A549 (cell line): ENCODE results near the gene LMBR1L. TPM values are rescaled to one million over a fixed set of nuclear protein-coding genes. Genes with fewer than 3 reads are reported as not detected.
A peak's percentile ranks its signal among the peaks of the same experiment; 100 is the strongest.
"Not testable (repeated sequence)": the region's sequence is repeated elsewhere in the genome, so short reads cannot be mapped to it uniquely, and the experiment has no call there.

Experiments
- ATAC-seq, 2 experiments: fragments of 200-7000 bp in 1 of 2; fragments of >200 bp in 1 of 2; cut with Nextera tagmentation in 1 of 2; cut with Tn5 transposase in 1 of 2; 3 replicates each; pipeline versions ENCODE4 v1.8.0 to v1.9.1; 2018 to 2020; ENCODE audit warnings: mild to moderate bottlenecking in 1 of 2, moderate library complexity in 1 of 2
- CTCF ChIA-PET: fragments of 300-600 bp; sonication (Branson Sonifier 250); formaldehyde crosslinking; extraction: SDS; loops from one replicate; lab custom pipeline; 2021; ENCODE audit warnings: antibody characterized with exemption, inconsistent platforms; lab: Yijun Ruan, JAX
- POLR2A ChIA-PET: fragments of 350-600 bp; formaldehyde crosslinking; extraction: SDS; loops from one replicate; lab custom pipeline; 2021; ENCODE audit warnings: antibody characterized with exemption, inconsistent platforms; lab: Yijun Ruan, JAX
- DNase-seq, 2 experiments: peaks; one replicate each; pipeline versions ENCODE4 v3.0.0 to v3.0.0-alpha.2; 2011 to 2016; ENCODE audit warnings: low read depth in 1 of 2, low spot score in 1 of 2
- FAIRE-seq: peaks from 2 replicates; lab custom pipeline; 2011; peaks lifted over from hg19 to GRCh38; lab: Jason Lieb, UNC
- H3K27ac ChIP-seq, 2 experiments: fragments of >200 bp; sonication (Bioruptor Twin); formaldehyde crosslinking; 3 replicates each; pipeline ENCODE4 v1.5.1; 2016 to 2017
- H3K4me1 ChIP-seq: fragments of >200 bp; sonication (Bioruptor Twin); formaldehyde crosslinking; 3 replicates; pipeline ENCODE4 v1.6.1; 2016
- H3K4me2 ChIP-seq: fragments of >200 bp; sonication (Bioruptor Twin); formaldehyde crosslinking; 3 replicates; pipeline ENCODE4 v1.6.1; 2016
- H3K4me3 ChIP-seq: fragments of >200 bp; sonication (Bioruptor Twin); formaldehyde crosslinking; 3 replicates; pipeline ENCODE4 v1.5.1; 2016
- H3K9me3 ChIP-seq: fragments of >200 bp; sonication (Bioruptor Twin); formaldehyde crosslinking; 3 replicates; pipeline ENCODE4 v1.6.1; 2016
- BHLHE40 ChIP-seq: IDR thresholded peaks from 2 replicates; pipeline ENCODE4 v1.6.1; 2012; ENCODE audit warnings: low read depth, low read length, inconsistent platforms
- CBX2 ChIP-seq: fragments of 200-600 bp; sonication (generic); IDR thresholded peaks from 2 replicates; pipeline ENCODE4 v1.6.1; 2016; ENCODE audit warnings: low read depth, mild to moderate bottlenecking, borderline replicate concordance
- CBX8 ChIP-seq: fragments of 200-600 bp; sonication (generic); IDR thresholded peaks from 2 replicates; pipeline ENCODE4 v1.6.1; 2016
- CEBPB ChIP-seq, 2 experiments: fragments of >200 bp in 1 of 2; sonication (Bioruptor Twin) in 1 of 2; formaldehyde crosslinking in 1 of 2; IDR thresholded peaks; 2 replicates each; pipeline ENCODE4 v1.6.1; 2012 to 2016
- EHMT2 ChIP-seq: fragments of 200-600 bp; sonication (generic); IDR thresholded peaks from 2 replicates; pipeline ENCODE4 v1.6.1; 2016; ENCODE audit warnings: antibody characterized with exemption, low read depth, mild to moderate bottlenecking, moderate library complexity
- EP300 ChIP-seq, 2 experiments: fragments of >200 bp; sonication (Bioruptor Twin); formaldehyde crosslinking; IDR thresholded peaks; 2 replicates in 1 of 2; 3 replicates in 1 of 2; pipeline ENCODE4 v1.6.1; 2016 to 2017
- FOSB ChIP-seq: fragments of 250-450 bp; sonication (Bioruptor Pico); IDR thresholded peaks from 2 replicates; pipeline ENCODE4 v1.5.0; 2020; ENCODE audit warnings: mild to moderate bottlenecking, moderate library complexity
- FOSL2 ChIP-seq, 2 experiments: fragments of 450-650 bp in 1 of 2; fragments of >200 bp in 1 of 2; sonication (Bioruptor Twin) in 1 of 2; formaldehyde crosslinking; IDR thresholded peaks; 2 replicates each; pipeline versions ENCODE4 v1.5.0 to v1.6.1; 2016 to 2020; ENCODE audit warnings: mild to moderate bottlenecking in 1 of 2, moderate library complexity in 1 of 2
- GATA3 ChIP-seq: IDR thresholded peaks from 2 replicates; pipeline ENCODE4 v1.6.1; 2012; ENCODE audit warnings: borderline replicate concordance
- MAFK ChIP-seq: fragments of 450-650 bp; IDR thresholded peaks from 2 replicates; pipeline ENCODE4 v1.6.1; 2014; ENCODE audit not compliant: partially characterized antibody
- MYC ChIP-seq: IDR thresholded peaks from 2 replicates; pipeline ENCODE4 v1.6.1; 2012; ENCODE audit warnings: mild to moderate bottlenecking, inconsistent platforms, low read length, improper control_type of control experiment, borderline replicate concordance
- NPAS2 ChIP-seq: fragments of 250-450 bp; sonication (Bioruptor Pico); IDR thresholded peaks from 2 replicates; pipeline ENCODE4 v1.8.0; 2022; ENCODE audit warnings: mild to moderate bottlenecking, moderate library complexity, borderline replicate concordance
- SMC3 ChIP-seq: fragments of >200 bp; sonication (Bioruptor Twin); formaldehyde crosslinking; IDR thresholded peaks from 3 replicates; pipeline ENCODE4 v1.6.1; 2018; ENCODE audit warnings: inconsistent platforms
- SREBF2 ChIP-seq: fragments of 450-650 bp; IDR thresholded peaks from 2 replicates; pipeline ENCODE4 v1.6.1; 2014; ENCODE audit warnings: mild to moderate bottlenecking, moderate library complexity
- TFCP2L1 ChIP-seq: fragments of 250-450 bp; sonication (Bioruptor Pico); IDR thresholded peaks from 2 replicates; pipeline ENCODE4 v1.5.0; 2021; ENCODE audit warnings: mild to moderate bottlenecking
- ZC3H11A ChIP-seq: fragments of 450-650 bp; IDR thresholded peaks from 2 replicates; pipeline ENCODE4 v1.6.1; 2014; ENCODE audit warnings: antibody characterized with exemption, mild to moderate bottlenecking
- ZFP36 ChIP-seq: fragments of 450-650 bp; IDR thresholded peaks from 2 replicates; pipeline ENCODE4 v1.6.1; 2014; ENCODE audit warnings: borderline replicate concordance; ENCODE audit not compliant: partially characterized antibody
- ZNF302 ChIP-seq: fragments of 250-450 bp; sonication (Bioruptor Pico); IDR thresholded peaks from 2 replicates; pipeline ENCODE4 v1.9.0; 2021; ENCODE audit warnings: inconsistent platforms, mild to moderate bottlenecking, moderate library complexity
- WGBS: methylation state at CpG from one replicate; pipeline ENCODE4 v1.1.6; 2017; ENCODE audit errors: missing lambda C conversion rate; 5-methylcytosine and 5-hydroxymethylcytosine counted together
- polyA plus RNA-seq, 4 experiments: library from polyadenylated mRNA; depleted of rRNA in 3 of 4; stranded (reverse); fragments of >200 nt; fragmentation: RNase III in 1 of 4; extraction: RNeasy Plus Mini Kit Qiagen cat#74134 plus additional on column Dnase treatment in 1 of 4; gene quantifications; 2 replicates in 3 of 4; 3 replicates in 1 of 4; pipeline ENCODE4 v1.2.3, GENCODE V29; 2011 to 2017
- TF ChIP-seq, protein P1 (sequence below): fragments of 450-650 bp; IDR thresholded peaks from 2 replicates; pipeline ENCODE4 v1.6.1; 2014; ENCODE audit warnings: antibody characterized with exemption
- TF ChIP-seq, protein P2 (sequence below): IDR thresholded peaks from 2 replicates; pipeline ENCODE4 v1.6.1; 2012
- TF ChIP-seq, protein P3 (sequence below): IDR thresholded peaks from 2 replicates; pipeline ENCODE4 v1.6.1; 2012; ENCODE audit warnings: low read depth, borderline replicate concordance
- TF ChIP-seq, protein P4 (sequence below): fragments of 250-450 bp; sonication (Bioruptor Pico); IDR thresholded peaks from 2 replicates; pipeline ENCODE4 v1.5.0; 2021; ENCODE audit warnings: mild to moderate bottlenecking, moderate library complexity, borderline replicate concordance

The LMBR1L gene
- polyA plus RNA-seq, 2 of the 4 experiments (the other 2 are of a cell fraction): 16.7 to 25.1 TPM

DNA sequence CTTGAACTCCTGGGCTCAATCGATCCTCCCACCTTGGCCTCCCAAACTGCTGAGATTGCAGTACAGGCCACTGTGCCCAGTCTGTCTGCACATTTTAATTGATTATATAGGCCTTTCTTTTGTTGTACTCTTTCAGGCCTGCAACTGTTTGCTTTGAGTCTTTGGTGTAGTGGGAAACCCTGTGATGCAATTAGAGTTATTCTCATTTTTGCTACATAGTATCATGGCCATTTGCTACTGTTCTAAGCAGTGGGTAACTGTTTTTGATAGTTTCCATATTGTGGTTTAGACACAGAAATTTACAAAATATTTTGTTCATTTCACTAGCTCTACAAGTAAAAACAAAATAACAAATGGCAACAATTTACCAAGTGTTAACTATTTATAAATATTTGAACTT is 26.8 kb upstream of the LMBR1L start:
- H3K27ac ChIP-seq: no peak overlapping the region
- DNase-seq (no peak), FAIRE-seq (no peak), ATAC-seq (no peak)
- POLR2A ChIA-PET: interaction anchor here (0.6 kb wide), 1 partner anchor 13 kb away, joined by 4 read pairs; no protein-coding TSS in a partner anchor
- H3K4me2 ChIP-seq: no peak overlapping the region
- H3K4me1 ChIP-seq: peaks cover 6% of the 10 kb centered on the region
- no peak overlapping the region for H3K4me3 ChIP-seq
- TF ChIP-seq ZC3H11A (no peak), BHLHE40 (no peak), EHMT2 (no peak), MAFK (peak; percentile 8), MYC (no peak)
- WGBS: 95% methylated on average over 1 of the region's 1 CpG
- CTCF ChIA-PET: interaction anchor here (0.6 to 1.2 kb wide), 3 partner anchors 10 to 23 kb away, joined by 4 read pairs; no protein-coding TSS in a partner anchor
- no peaks in the 10 kb centered on the region for H3K9me3 ChIP-seq

DNA sequence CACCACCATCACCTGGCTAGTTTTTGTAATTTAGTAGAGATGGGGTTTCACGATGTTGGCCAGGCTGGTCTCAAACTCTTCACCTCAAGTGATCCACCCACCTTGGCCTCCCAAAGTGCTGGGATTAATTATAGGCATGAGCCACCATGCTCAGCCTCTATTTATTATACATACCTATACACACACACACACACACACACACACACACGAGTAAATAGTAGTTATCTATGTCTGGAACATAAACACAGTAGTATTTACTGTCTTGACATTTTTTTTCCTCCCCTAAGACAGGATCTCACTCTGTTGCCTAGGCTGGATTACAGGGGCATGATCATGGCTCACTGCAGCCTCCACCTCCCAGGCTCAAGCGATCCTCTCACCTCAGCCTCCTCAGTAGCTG is 26.4 kb upstream of the LMBR1L start:
- not testable (repeated sequence) for DNase-seq, H3K27ac ChIP-seq, H3K9me3 ChIP-seq, ATAC-seq, FAIRE-seq, H3K4me2 ChIP-seq, H3K4me3 ChIP-seq
- WGBS: 88% methylated on average over 3 of the region's 3 CpGs
- CTCF ChIA-PET: interaction anchor here (0.6 to 1.2 kb wide), 4 partner anchors 10 to 237 kb away, joined by 3 to 4 read pairs (median 4); no protein-coding TSS in a partner anchor
- H3K4me1 ChIP-seq: peaks cover 10% of the 10 kb centered on the region
- POLR2A ChIA-PET: interaction anchor here (0.6 kb wide), 1 partner anchor 12 kb away, joined by 4 read pairs; no protein-coding TSS in a partner anchor

DNA sequence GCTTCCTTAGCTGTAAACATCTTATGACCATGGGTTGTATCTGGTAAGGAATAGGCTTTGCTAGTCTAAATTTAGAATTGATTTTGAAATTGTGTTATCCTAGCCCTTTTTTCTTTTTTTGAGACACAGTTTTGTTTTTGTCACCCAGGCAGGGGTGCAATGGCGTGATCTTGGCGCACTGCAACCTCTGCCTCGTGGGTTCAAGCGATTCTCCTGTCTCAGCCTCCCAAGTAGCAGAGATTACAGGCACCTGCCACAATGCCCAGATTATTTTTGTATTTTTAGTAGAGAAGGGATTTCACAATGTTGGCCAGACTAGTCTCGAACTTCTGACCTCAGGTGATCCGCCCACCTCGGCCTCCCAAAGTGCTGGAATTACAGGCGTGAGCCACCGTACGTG is 22.9 kb upstream of the LMBR1L start:
- WGBS: 95% methylated on average over 10 of the region's 10 CpGs
- H3K9me3 ChIP-seq: no peaks in the 10 kb centered on the region
- no peak overlapping the region; the same call in 2 of the 3 replicates for H3K4me2 ChIP-seq
- no peak for ATAC-seq
- H3K4me1 ChIP-seq: peaks cover 23% of the 10 kb centered on the region
- CTCF ChIA-PET: interaction anchor here (0.8 to 5.3 kb wide), 2 partner anchors 27 to 100 kb away, joined by 3 to 115 read pairs; partner anchors contain the start of gene LMBR1L
- H3K27ac ChIP-seq: no peak overlapping the region
- no peak overlapping the region for H3K4me3 ChIP-seq
- TF ChIP-seq ZFP36: no peak
- no peak for TF ChIP-seq CBX8
- TF ChIP-seq MAFK: no peak
- TF ChIP-seq SREBF2: no peak
- TF ChIP-seq CEBPB (IDR thresholded peaks at IDR 0.05): no peak
- TF ChIP-seq CBX2: no peak
- FAIRE-seq: no peak
- no peak for DNase-seq
- POLR2A ChIA-PET: interaction anchor here (0.7 kb wide), 1 partner anchor 170 kb away, joined by 11 read pairs; no protein-coding TSS in a partner anchor

DNA sequence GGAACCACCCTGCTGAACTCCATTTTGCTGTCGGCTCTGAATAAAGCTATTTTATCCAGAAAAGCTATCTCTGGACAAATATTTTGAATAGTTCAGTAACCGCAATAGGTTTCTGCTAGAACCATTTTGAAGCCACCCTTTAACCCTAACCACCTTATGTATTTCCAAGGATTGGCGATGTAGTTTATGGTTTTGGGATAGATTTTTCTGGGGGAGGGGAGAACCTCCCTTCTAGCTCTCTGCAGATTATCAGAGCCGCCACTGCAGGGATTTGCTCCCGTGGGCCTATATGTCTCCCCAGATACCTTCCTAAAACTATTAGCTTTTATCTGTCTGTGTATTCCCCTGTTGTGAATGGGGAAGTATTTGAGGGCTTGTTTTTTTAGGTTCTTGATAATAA is 22.4 kb upstream of the LMBR1L start:
- no peak for TF ChIP-seq NPAS2 (CRISPR knock-in tag)
- TF ChIP-seq ZNF302: no peak
- no peak for TF ChIP-seq TFCP2L1
- TF ChIP-seq ZC3H11A: no peak
- TF ChIP-seq CEBPB (IDR thresholded peaks at IDR 0.05): no peak
- no peak for TF ChIP-seq FOSL2 (IDR thresholded peaks at IDR 0.05)
- TF ChIP-seq FOSL2 (CRISPR knock-in tag; IDR thresholded peaks at IDR 0.05): no peak
- TF ChIP-seq CBX8: no peak
- no peak for TF ChIP-seq FOSB (CRISPR knock-in tag)
- TF ChIP-seq, protein P1, sequence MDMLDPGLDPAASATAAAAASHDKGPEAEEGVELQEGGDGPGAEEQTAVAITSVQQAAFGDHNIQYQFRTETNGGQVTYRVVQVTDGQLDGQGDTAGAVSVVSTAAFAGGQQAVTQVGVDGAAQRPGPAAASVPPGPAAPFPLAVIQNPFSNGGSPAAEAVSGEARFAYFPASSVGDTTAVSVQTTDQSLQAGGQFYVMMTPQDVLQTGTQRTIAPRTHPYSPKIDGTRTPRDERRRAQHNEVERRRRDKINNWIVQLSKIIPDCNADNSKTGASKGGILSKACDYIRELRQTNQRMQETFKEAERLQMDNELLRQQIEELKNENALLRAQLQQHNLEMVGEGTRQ: no peak
- TF ChIP-seq, protein P2, sequence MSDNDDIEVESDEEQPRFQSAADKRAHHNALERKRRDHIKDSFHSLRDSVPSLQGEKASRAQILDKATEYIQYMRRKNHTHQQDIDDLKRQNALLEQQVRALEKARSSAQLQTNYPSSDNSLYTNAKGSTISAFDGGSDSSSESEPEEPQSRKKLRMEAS: no peak
- TF ChIP-seq EP300 (IDR thresholded peaks at IDR 0.05): no peak
- TF ChIP-seq, protein P3, sequence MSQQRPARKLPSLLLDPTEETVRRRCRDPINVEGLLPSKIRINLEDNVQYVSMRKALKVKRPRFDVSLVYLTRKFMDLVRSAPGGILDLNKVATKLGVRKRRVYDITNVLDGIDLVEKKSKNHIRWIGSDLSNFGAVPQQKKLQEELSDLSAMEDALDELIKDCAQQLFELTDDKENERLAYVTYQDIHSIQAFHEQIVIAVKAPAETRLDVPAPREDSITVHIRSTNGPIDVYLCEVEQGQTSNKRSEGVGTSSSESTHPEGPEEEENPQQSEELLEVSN: no peak
- TF ChIP-seq SREBF2: no peak
- no peak for TF ChIP-seq SMC3
- no peak for TF ChIP-seq ZFP36
- TF ChIP-seq GATA3: no peak
- TF ChIP-seq, protein P4, sequence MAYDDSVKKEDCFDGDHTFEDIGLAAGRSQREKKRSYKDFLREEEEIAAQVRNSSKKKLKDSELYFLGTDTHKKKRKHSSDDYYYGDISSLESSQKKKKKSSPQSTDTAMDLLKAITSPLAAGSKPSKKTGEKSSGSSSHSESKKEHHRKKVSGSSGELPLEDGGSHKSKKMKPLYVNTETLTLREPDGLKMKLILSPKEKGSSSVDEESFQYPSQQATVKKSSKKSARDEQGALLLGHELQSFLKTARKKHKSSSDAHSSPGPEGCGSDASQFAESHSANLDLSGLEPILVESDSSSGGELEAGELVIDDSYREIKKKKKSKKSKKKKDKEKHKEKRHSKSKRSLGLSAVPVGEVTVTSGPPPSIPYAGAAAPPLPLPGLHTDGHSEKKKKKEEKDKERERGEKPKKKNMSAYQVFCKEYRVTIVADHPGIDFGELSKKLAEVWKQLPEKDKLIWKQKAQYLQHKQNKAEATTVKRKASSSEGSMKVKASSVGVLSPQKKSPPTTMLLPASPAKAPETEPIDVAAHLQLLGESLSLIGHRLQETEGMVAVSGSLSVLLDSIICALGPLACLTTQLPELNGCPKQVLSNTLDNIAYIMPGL (CRISPR knock-in tag): no peak
- WGBS: 85% methylated on average over 5 of the region's 5 CpGs
- H3K4me1 ChIP-seq: peaks cover 23% of the 10 kb centered on the region
- H3K4me3 ChIP-seq: no peak overlapping the region
- H3K27ac ChIP-seq: peak overlapping the region in 1 of 2 experiments; percentile 27; a peak in 1 of 6 replicates
- no peak for ATAC-seq
- no peak for DNase-seq
- no peak for FAIRE-seq
- H3K4me2 ChIP-seq: peak overlapping the region; percentile 95
- ChIA-PET CTCF (interaction anchor here (0.6 to 6.6 kb wide), 5 partner anchors 27 to 100 kb away, joined by 3 to 115 read pairs (median 25); partner anchors contain the start of genes DHH and LMBR1L), POLR2A (interaction anchor here (0.7 to 3.4 kb wide), 3 partner anchors 63 to 103 kb away, joined by 4 to 45 read pairs (median 27); partner anchors contain the start of gene RHEBL1)
- no peaks in the 10 kb centered on the region for H3K9me3 ChIP-seq
